ENCODE measurements around the gene IFITM10.

Gene IFITM10

GRCh38 chr11:1762537-1763302 lies 12.3 kb upstream of the IFITM10 start:
- DNase-seq: no peak

- no peak for DNase-seq
Observed at GRCh38 chr11:1761857-1762536, 11.6 kb upstream of the IFITM10 start.

- DNase-seq: no peak
Observed at GRCh38 chr11:1761110-1761856, 10.9 kb upstream of the IFITM10 start.

GRCh38 chr11:1760351-1761109 lies 10.1 kb upstream of the IFITM10 start:
- no peak for DNase-seq

- DNase-seq: no peak
Observed at GRCh38 chr11:1759851-1760220, 9.4 kb upstream of the IFITM10 start.

GRCh38 chr11:1759151-1759850 lies 8.9 kb upstream of the IFITM10 start:
- no peak for DNase-seq

GRCh38 chr11:1758611-1759150 lies 8.3 kb upstream of the IFITM10 start:
- DNase-seq: no peak

- peak in 3 of 4 experiments; percentile 29 to 57 (median 39) for DNase-seq
Observed at GRCh38 chr11:1757861-1758610, 7.6 kb upstream of the IFITM10 start.

- no peak for DNase-seq
Observed at GRCh38 chr11:1756791-1757771, 6.7 kb upstream of the IFITM10 start.

- DNase-seq: no peak
Observed at GRCh38 chr11:1755692-1756561, 5.5 kb upstream of the IFITM10 start.

GRCh38 chr11:1755344-1755691 lies 4.9 kb upstream of the IFITM10 start:
- DNase-seq: no peak

- no peak for DNase-seq
Observed at GRCh38 chr11:1754376-1755150, 4.2 kb upstream of the IFITM10 start.

GRCh38 chr11:1753929-1754305 lies 3.5 kb upstream of the IFITM10 start:
- no peak for DNase-seq

- DNase-seq: no peak
Observed at GRCh38 chr11:1753229-1753928, 3.0 kb upstream of the IFITM10 start.

GRCh38 chr11:1752907-1753228 lies 2.5 kb upstream of the IFITM10 start:
- DNase-seq: no peak

GRCh38 chr11:1751999-1752906 lies 1.9 kb upstream of the IFITM10 start:
- no peak for DNase-seq

- no peak for DNase-seq
Observed at GRCh38 chr11:1751531-1751921, 1.1 kb upstream of the IFITM10 start.

Data from activated CD4-positive, CD25-positive, alpha-beta regulatory T cell (primary cell).